ENCODE results near the gene MRPL11. TPM values are rescaled to one million over a fixed set of nuclear protein-coding genes. Genes with fewer than 3 reads are reported as not detected.

Gene MRPL11
- total and polyA plus RNA-seq, 2 donors (not counting 3 experiments of a cell fraction or from before 2014, with no cell fraction given) = 54.9 to 69.1 TPM

DNA sequence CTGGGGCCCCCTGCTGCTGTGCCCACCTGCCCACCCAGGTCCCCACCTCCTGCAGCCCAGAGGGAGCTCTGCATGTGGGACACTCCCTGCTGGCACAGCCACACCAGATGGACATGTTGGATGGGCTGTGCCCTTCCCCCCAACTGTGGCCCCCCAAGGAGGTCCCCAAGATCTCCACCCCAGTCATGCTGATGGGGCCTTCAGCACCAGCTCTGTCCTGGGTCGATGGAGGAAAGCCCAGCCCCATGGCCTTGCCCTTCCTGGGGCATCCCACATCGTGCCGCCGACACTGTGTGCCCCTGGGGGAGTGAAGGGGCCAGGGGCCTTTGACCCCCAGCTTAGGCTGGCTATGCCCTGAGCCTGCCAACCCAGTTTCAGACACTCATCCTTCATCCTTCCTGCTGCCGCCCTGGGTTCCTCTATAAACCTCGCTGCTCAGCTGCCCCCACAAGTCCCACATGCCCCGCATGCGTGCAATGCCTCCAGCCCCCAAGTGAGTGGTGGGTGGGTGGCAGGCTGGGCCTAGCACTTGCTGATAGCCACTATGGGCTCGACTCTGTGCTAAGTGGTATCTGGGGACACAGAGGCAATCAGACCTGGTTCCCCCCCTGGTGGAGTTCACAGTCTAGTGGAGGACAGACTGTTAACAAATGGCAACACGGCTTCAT, 37.7 kb upstream of the MRPL11 start:
- Histone ChIP-seq H4K20me1 (replicated peaks; ENCODE audit: control insufficient read depth, extremely low read depth, insufficient read depth, low read length) (no peaks in the 10 kb centered on the region), H3K27ac (ENCODE audit: insufficient read depth, low read depth, low read length) (no peak overlapping the region), H3K4me2 (ENCODE audit: insufficient read depth, low read length) (no peak overlapping the region), H3K9ac (replicated peaks; ENCODE audit: extremely low read depth, insufficient read depth, low read length) (no peak overlapping the region), H3K9me1 (replicated peaks; ENCODE audit: control insufficient read depth, extremely low read depth, insufficient read depth, low read length) (no peaks in the 10 kb centered on the region), H3K4me1 (ENCODE audit: control insufficient read depth, extremely low read depth, insufficient read depth, low read length) (peaks cover 10% of the 10 kb centered on the region), H3K36me3 (ENCODE audit: control insufficient read depth in 2 of 2, extremely low read depth in 1 of 2, insufficient read depth in 2 of 2, low read length in 2 of 2) (no peaks in the 10 kb centered on the region), H3K27me3 (ENCODE audit: control insufficient read depth in 2 of 2, insufficient read depth in 2 of 2, low read length in 2 of 2) (no peaks in the 10 kb centered on the region), H2AFZ (ENCODE audit: low read depth, low read length) (no peak overlapping the region), H3K4me3 (replicated peaks in 1 of 3; ENCODE audit: insufficient read depth in 1 of 3, low read depth in 1 of 3, low read length in 3 of 3) (no peak overlapping the region), H3K79me2 (ENCODE audit: control insufficient read depth, insufficient read depth, low read length) (peaks cover 7% of the 10 kb centered on the region), H3K9me3 (replicated peaks; ENCODE audit: control insufficient read depth, insufficient read depth, low read length) (no peaks in the 10 kb centered on the region)
- DNase-seq (ENCODE audit: low read depth, low spot score) (no peak), FAIRE-seq (no peak)
- ChIA-PET POLR2A (no interaction called here), CTCF (no interaction called here)
- intact Hi-C loops (cut with micrococcal nuclease) = no loop called here
- BruUV-seq (replicated peaks) = no TSS peak
- dilution Hi-C loops (cut with MboI; ENCODE audit: extremely low pct_ligation_motif_present, low sequenced_read_pairs) = no loop called here
- TF ChIP-seq POLR2A (IDR thresholded peaks at IDR 0.05; ENCODE audit: low read depth, low read length) (no peak), MYC (IDR thresholded peaks at IDR 0.05; ENCODE audit: low read depth, low read length) (no peak), POLR2AphosphoS5 (IDR thresholded peaks at IDR 0.05; ENCODE audit: insufficient read depth, low read depth, low read length) (no peak), GATA2 (IDR thresholded peaks at IDR 0.05; ENCODE audit: insufficient read depth, insufficient read length, low read depth, low read length) (no peak), EZH2 (IDR thresholded peaks at IDR 0.05; ENCODE audit: borderline replicate concordance, low read depth, low read length, severe bottlenecking) (no peak), FOS (IDR thresholded peaks at IDR 0.05; ENCODE audit: borderline replicate concordance, insufficient read depth, low read length) (no peak), JUN (IDR thresholded peaks at IDR 0.05; ENCODE audit: borderline replicate concordance, insufficient read depth, insufficient read length, low read depth) (no peak)
- TF ChIP-seq, protein P1, sequence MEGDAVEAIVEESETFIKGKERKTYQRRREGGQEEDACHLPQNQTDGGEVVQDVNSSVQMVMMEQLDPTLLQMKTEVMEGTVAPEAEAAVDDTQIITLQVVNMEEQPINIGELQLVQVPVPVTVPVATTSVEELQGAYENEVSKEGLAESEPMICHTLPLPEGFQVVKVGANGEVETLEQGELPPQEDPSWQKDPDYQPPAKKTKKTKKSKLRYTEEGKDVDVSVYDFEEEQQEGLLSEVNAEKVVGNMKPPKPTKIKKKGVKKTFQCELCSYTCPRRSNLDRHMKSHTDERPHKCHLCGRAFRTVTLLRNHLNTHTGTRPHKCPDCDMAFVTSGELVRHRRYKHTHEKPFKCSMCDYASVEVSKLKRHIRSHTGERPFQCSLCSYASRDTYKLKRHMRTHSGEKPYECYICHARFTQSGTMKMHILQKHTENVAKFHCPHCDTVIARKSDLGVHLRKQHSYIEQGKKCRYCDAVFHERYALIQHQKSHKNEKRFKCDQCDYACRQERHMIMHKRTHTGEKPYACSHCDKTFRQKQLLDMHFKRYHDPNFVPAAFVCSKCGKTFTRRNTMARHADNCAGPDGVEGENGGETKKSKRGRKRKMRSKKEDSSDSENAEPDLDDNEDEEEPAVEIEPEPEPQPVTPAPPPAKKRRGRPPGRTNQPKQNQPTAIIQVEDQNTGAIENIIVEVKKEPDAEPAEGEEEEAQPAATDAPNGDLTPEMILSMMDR (IDR thresholded peaks at IDR 0.05; ENCODE audit: extremely low read depth in 1 of 2, insufficient read depth in 1 of 2, low read depth in 1 of 2, low read length in 2 of 2) = no peak
- TF ChIP-seq, protein P2, sequence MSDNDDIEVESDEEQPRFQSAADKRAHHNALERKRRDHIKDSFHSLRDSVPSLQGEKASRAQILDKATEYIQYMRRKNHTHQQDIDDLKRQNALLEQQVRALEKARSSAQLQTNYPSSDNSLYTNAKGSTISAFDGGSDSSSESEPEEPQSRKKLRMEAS (IDR thresholded peaks at IDR 0.05; ENCODE audit: insufficient read depth, insufficient read length) = no peak
